Heart left ventricle (tissue), 16 donors: Measurements from ENCODE around the gene NFIB. TPM values are rescaled to one million over a fixed set of nuclear protein-coding genes. Genes with fewer than 3 reads are reported as not detected.

Source experiments
- ATAC-seq, 4 donors: fragments of 200-7000 bp; cut with Tn5 transposase; one replicate each; pipeline ENCODE4 v1.9.1; 2020 to 2022; ENCODE audit warnings: moderate library complexity in 4 of 4, mild to moderate bottlenecking in 3 of 4, moderate number of reproducible peaks in 1 of 4
- DNase-seq, 5 donors: peaks; one replicate each; pipeline ENCODE4 v3.0.0-alpha.2; 2020
- H3K27ac ChIP-seq, 12 donors: fragments of 200-600 bp; sonication (generic) in 4 of 12; one replicate each; pipeline versions ENCODE4 v1.5.0 to v1.8.0; 2016 to 2022; ENCODE audit warnings: mild to moderate bottlenecking in 2 of 12
- H3K27me3 ChIP-seq, 9 donors: fragments of 200-600 bp; sonication (generic) in 2 of 9; one replicate each; pipeline versions ENCODE4 v1.5.1 to v1.8.0; 2016 to 2022; ENCODE audit warnings: mild to moderate bottlenecking in 3 of 9
- H3K36me3 ChIP-seq, 9 donors: fragments of 200-600 bp; sonication (generic) in 2 of 9; one replicate each; pipeline versions ENCODE4 v1.5.0 to v1.8.0; 2018 to 2022; ENCODE audit warnings: mild to moderate bottlenecking in 2 of 9
- H3K4me1 ChIP-seq, 12 donors: fragments of 200-600 bp; sonication (generic) in 4 of 12; one replicate each; pipeline versions ENCODE4 v1.5.0 to v1.8.0; 2016 to 2022; ENCODE audit warnings: mild to moderate bottlenecking in 3 of 12
- H3K4me3 ChIP-seq, 12 donors: fragments of 200-600 bp; sonication (generic) in 4 of 12; one replicate each; pipeline versions ENCODE4 v1.5.0 to v1.8.0; 2017 to 2022; ENCODE audit warnings: mild to moderate bottlenecking in 9 of 12, moderate library complexity in 4 of 12
- H3K9me3 ChIP-seq, 12 donors: fragments of 200-600 bp; sonication (generic) in 4 of 12; one replicate each; pipeline versions ENCODE4 v1.5.0 to v1.8.0; 2016 to 2022; ENCODE audit warnings: mild to moderate bottlenecking in 1 of 12
- CTCF ChIP-seq, 12 donors: fragments of 200-600 bp; sonication (generic) in 4 of 12; IDR thresholded peaks; one replicate each; pipeline versions ENCODE4 v1.5.0 to v1.8.0; 2018 to 2022; ENCODE audit warnings: antibody characterized with exemption in 12 of 12, mild to moderate bottlenecking in 5 of 12
- POLR2A ChIP-seq, 2 donors: fragments of 450-650 bp; IDR thresholded peaks; one replicate each; pipeline ENCODE4 v1.6.1; 2017; ENCODE audit warnings: antibody characterized with exemption in 2 of 2, mild to moderate bottlenecking in 2 of 2, moderate library complexity in 2 of 2
- WGBS, 4 donors: extraction: QIAGEN DNeasy Blood & Tissue Kit in 2 of 4; methylation state at CpG; one replicate each; pipeline versions ENCODE4 v1.1.5 to v1.1.7; 2013 to 2018; 5-methylcytosine and 5-hydroxymethylcytosine counted together
- intact Hi-C, 10 donors: fragments of 100-400 bp; cut with DNase I; formaldehyde crosslinking; loops; one replicate each; pipeline versions ENCODE4 v1.11.1 to v1.14.2; 2022
- polyA plus RNA-seq, 2 donors: library from polyadenylated mRNA; stranded (reverse); fragments of 200-250 nt; gene quantifications; one replicate each; pipeline ENCODE4 v1.2.3, GENCODE V29; 2013
- total RNA-seq, 9 donors: library from RNA; depleted of rRNA in 2 of 9; stranded (reverse); fragments of >200 nt in 2 of 9; fragmentation: NEBNext Ultra II Directional in 3 of 9; extraction: Animal tissue kit (Norgen Biotek cat#: 25700) in 3 of 9; gene quantifications; one replicate each; pipeline versions ENCODE4 v1.1.0 to v1.2.4, GENCODE V29; 2016 to 2023
- donor health status: ischemic (EF 13 %, LVEDD 7.1; RV severe dilation, severe dysfunction).
- donor health status: healthy with polysubstance abuse.
- donor health status: DM: no; HTN: yes; CAD: no.
- donor health status: DM: no; HTN: no; CAD: no.
- donor health status: ischemic (EF 25% LVEDD 6.9; RV normal size, moderate dysfunction).
- donor health status: ischemic (EF 25% LVEDD 5.7; RV mildly dilated, moderate dysfunction).
- donor health status: healthy.
- donor health status: DM: yes; HTN: yes; CAD: no.
- donor health status: ischemic (EF 35%, LVEDD 5.7; RV mildly dilated, moderate dysfunction).
- donor health status: nonischemic (EF 11% LVEDD 7.7; RV severe dilation, severe dysfunction).
- donor health status: DM: yes; HTN: yes; CAD: no.
- donor health status: PGD.
- donor health status: ischemic (EF 29% LVEDD 5.4; RV normal size, mild dysfunction).
- donor health status: nonischemic (EF 23%, LVEDD 6.1; RV moderate dilation, normal function).

The NFIB gene
- total and polyA plus RNA-seq, 11 donors = 24.5 to 148 (median 98.2) TPM

- ATAC-seq (no peak), DNase-seq (no peak)
- TF ChIP-seq POLR2A (IDR thresholded peaks at IDR 0.05) (no peak), CTCF (IDR thresholded peaks at IDR 0.05) (no peak)
- 75 to 81% (median 77%) methylated on average over 6 of the region's 6 CpGs for WGBS, 4 donors
- H3K4me1 ChIP-seq = peaks cover 0 to 6% (median 0%) of the 10 kb centered on the region in 12 donors
- H3K27ac ChIP-seq = no peak overlapping the region
- peaks cover 0 to 14% (median 0%) of the 10 kb centered on the region in 9 donors for H3K36me3 ChIP-seq
- H3K4me3 ChIP-seq = no peak overlapping the region
- H3K27me3 ChIP-seq = no peaks in the 10 kb centered on the region
- no peaks in the 10 kb centered on the region for H3K9me3 ChIP-seq
- intact Hi-C loops = loop anchor here in 2 of 10 donors (10.0 kb wide), 2 partner anchors 46 to 176 kb away; no protein-coding TSS in a partner anchor
Measured at GRCh38 chr9:14080959-14081542, 232.9 kb downstream of the NFIB start.

- Histone ChIP-seq H3K27me3 (no peaks in the 10 kb centered on the region), H3K4me1 (no peaks in the 10 kb centered on the region), H3K36me3 (peaks cover 0 to 4% (median 0%) of the 10 kb centered on the region in 9 donors), H3K4me3 (no peak overlapping the region), H3K9me3 (no peaks in the 10 kb centered on the region), H3K27ac (no peak overlapping the region)
- TF ChIP-seq POLR2A (IDR thresholded peaks at IDR 0.05) (no peak), CTCF (IDR thresholded peaks at IDR 0.05) (no peak)
- ATAC-seq = no peak
- no peak for DNase-seq
- WGBS, 4 donors = 54 to 68% (median 60%) methylated on average over 4 of the region's 4 CpGs
- intact Hi-C loops = no loop called here
Measured at GRCh38 chr9:14079440-14079839, 234.5 kb downstream of the NFIB start.

GRCh38 chr9:14077672-14078071 lies 236.3 kb downstream of the NFIB start:
- no peak for TF ChIP-seq POLR2A (IDR thresholded peaks at IDR 0.05)
- TF ChIP-seq CTCF (IDR thresholded peaks at IDR 0.05) = no peak
- H3K36me3 ChIP-seq = peaks cover 0 to 4% (median 0%) of the 10 kb centered on the region in 9 donors
- H3K4me3 ChIP-seq = no peak overlapping the region
- ATAC-seq (no peak), DNase-seq (no peak)
- 75 to 82% (median 77%) methylated on average over 4 of the region's 4 CpGs for WGBS, 4 donors
- H3K27me3 ChIP-seq = no peaks in the 10 kb centered on the region
- no peaks in the 10 kb centered on the region for H3K9me3 ChIP-seq
- no peak overlapping the region for H3K27ac ChIP-seq
- intact Hi-C loops = loop anchor here in 1 of 10 donors (2.0 kb wide), 1 partner anchor 21 kb away; no protein-coding TSS in a partner anchor
- H3K4me1 ChIP-seq = no peaks in the 10 kb centered on the region

- no peak overlapping the region for H3K27ac ChIP-seq
- H3K36me3 ChIP-seq = no peaks in the 10 kb centered on the region
- no peak for ATAC-seq
- WGBS, 4 donors = 89 to 96% (median 95%) methylated on average over 4 of the region's 4 CpGs
- H3K9me3 ChIP-seq = no peaks in the 10 kb centered on the region
- no peaks in the 10 kb centered on the region for H3K27me3 ChIP-seq
- H3K4me1 ChIP-seq = no peaks in the 10 kb centered on the region
- intact Hi-C loops = no loop called here
- H3K4me3 ChIP-seq = no peak overlapping the region
- no peak for TF ChIP-seq CTCF (IDR thresholded peaks at IDR 0.05)
- TF ChIP-seq POLR2A (IDR thresholded peaks at IDR 0.05) = no peak
- DNase-seq = no peak
Measured at GRCh38 chr9:14075218-14075617, 238.7 kb downstream of the NFIB start.
